Left hindlimb (tissue), 1 donor: Measurements from ENCODE around the gene CASP5.

Experiments used
- DNase-seq: peaks from one replicate; pipeline ENCODE4 v3.0.0-alpha.2; 2018

The CASP5 gene

GRCh38 chr11:104965735-104966134 is 57.2 kb downstream of the CASP5 start:
- DNase-seq: no peak

- no peak for DNase-seq
Observed at GRCh38 chr11:104964247-104964646, 58.7 kb downstream of the CASP5 start.

GRCh38 chr11:104962852-104963251 is 60.1 kb downstream of the CASP5 start:
- DNase-seq: no peak

GRCh38 chr11:104957280-104957679 is 65.7 kb downstream of the CASP5 start:
- no peak for DNase-seq

GRCh38 chr11:104956528-104956927 is 66.4 kb downstream of the CASP5 start:
- DNase-seq: no peak

GRCh38 chr11:104946907-104947306 is 76.1 kb downstream of the CASP5 start:
- DNase-seq: no peak
